Upper lobe of left lung (tissue), 4 donors: ENCODE measurements around the gene FNBP1L.

ENCODE experiments used
- EP300 ChIP-seq, 4 donors: sonication (generic); formaldehyde crosslinking; IDR thresholded peaks; one replicate each; pipeline ENCODE4 v1.5.1; 2017; ENCODE audit warnings: antibody characterized with exemption in 4 of 4, control low read depth in 2 of 4
- POLR2A ChIP-seq, 4 donors: fragments of 450-650 bp; IDR thresholded peaks; one replicate each; pipeline ENCODE4 v1.5.1; 2016 to 2017; ENCODE audit warnings: antibody characterized with exemption in 4 of 4, mild to moderate bottlenecking in 2 of 4
- POLR2AphosphoS5 ChIP-seq, 2 donors: sonication (generic); formaldehyde crosslinking; IDR thresholded peaks; one replicate each; pipeline ENCODE4 v1.5.1; 2017; ENCODE audit warnings: antibody characterized with exemption in 2 of 2
- TF ChIP-seq, protein P1 (sequence below), 6 experiments: fragments of 450-650 bp in 4 of 6; fragments of 200-600 bp in 2 of 6; sonication (generic) in 2 of 6; IDR thresholded peaks; one replicate each; pipeline ENCODE4 v1.5.1; 2016 to 2019; ENCODE audit warnings: antibody characterized with exemption in 6 of 6

DNA sequence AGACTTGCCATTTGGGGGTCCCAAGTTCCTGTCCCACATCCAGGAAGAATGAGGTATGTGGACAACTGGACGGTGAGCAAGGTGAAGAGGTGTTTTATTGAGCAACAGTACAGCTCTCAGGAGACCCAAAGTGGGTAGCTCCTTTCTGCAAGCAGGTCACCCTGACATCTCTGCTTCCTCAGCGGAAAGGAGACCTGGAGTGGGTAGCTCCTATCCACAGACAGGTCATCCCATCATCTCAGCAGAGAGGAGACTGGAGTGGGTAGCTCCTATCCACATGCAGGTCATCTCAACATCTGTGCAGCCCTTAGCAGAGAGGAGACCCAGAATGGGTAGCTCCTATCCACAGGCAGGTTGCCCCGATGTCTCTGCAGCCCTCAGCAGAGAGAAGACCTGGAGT is 13.8 kb upstream of the FNBP1L start:
- TF ChIP-seq, protein P1, sequence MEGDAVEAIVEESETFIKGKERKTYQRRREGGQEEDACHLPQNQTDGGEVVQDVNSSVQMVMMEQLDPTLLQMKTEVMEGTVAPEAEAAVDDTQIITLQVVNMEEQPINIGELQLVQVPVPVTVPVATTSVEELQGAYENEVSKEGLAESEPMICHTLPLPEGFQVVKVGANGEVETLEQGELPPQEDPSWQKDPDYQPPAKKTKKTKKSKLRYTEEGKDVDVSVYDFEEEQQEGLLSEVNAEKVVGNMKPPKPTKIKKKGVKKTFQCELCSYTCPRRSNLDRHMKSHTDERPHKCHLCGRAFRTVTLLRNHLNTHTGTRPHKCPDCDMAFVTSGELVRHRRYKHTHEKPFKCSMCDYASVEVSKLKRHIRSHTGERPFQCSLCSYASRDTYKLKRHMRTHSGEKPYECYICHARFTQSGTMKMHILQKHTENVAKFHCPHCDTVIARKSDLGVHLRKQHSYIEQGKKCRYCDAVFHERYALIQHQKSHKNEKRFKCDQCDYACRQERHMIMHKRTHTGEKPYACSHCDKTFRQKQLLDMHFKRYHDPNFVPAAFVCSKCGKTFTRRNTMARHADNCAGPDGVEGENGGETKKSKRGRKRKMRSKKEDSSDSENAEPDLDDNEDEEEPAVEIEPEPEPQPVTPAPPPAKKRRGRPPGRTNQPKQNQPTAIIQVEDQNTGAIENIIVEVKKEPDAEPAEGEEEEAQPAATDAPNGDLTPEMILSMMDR (IDR thresholded peaks at IDR 0.05) = no peak
- TF ChIP-seq POLR2AphosphoS5 (IDR thresholded peaks at IDR 0.05) (no peak), EP300 (IDR thresholded peaks at IDR 0.05) (no peak), POLR2A (IDR thresholded peaks at IDR 0.05) (no peak)
